M059J (cell line): ENCODE measurements around the gene PDGFRB. TPM values are rescaled to one million over a fixed set of nuclear protein-coding genes. Genes with fewer than 3 reads are reported as not detected.
"Not testable (repeated sequence)": the region's sequence is repeated elsewhere in the genome, so short reads cannot be mapped to it uniquely, and the experiment has no call there.

ENCODE experiments used
- DNase-seq: peaks from one replicate; pipeline ENCODE4 v3.0.0-alpha.2; 2012; ENCODE audit warnings: low read depth
- total RNA-seq: library from RNA; depleted of rRNA; stranded (reverse); fragments of >200 nt; shearing (Covaris generic); gene quantifications from 2 replicates; pipeline ENCODE4 v1.2.3, GENCODE V29; 2014

PDGFRB gene
- total RNA-seq, 1 experiment from 2014 or later, result 44.4 TPM

DNA sequence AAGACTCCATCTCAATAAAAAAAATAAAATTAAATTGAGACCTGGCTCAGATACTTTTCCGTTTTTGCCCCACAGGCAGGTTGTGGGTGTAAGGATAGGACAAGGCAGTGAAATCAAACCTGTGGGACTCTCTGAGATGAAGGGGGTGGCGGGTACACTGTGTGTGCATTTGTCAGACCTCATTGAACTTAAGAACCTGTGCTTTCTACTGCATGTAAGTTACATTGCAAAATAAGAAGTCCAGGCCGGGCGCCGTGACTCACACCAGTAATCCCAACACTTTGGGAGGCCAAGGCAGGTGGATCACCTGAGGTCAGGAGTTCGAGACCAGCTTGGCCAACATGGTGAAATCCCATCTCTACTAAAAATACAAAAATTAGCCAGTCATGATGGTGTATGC lies 70.9 kb downstream of the PDGFRB start:
- not testable (repeated sequence) for DNase-seq

- no peak for DNase-seq
Measured at GRCh38 chr5:150082889-150083288, 72.8 kb downstream of the PDGFRB start.

DNA sequence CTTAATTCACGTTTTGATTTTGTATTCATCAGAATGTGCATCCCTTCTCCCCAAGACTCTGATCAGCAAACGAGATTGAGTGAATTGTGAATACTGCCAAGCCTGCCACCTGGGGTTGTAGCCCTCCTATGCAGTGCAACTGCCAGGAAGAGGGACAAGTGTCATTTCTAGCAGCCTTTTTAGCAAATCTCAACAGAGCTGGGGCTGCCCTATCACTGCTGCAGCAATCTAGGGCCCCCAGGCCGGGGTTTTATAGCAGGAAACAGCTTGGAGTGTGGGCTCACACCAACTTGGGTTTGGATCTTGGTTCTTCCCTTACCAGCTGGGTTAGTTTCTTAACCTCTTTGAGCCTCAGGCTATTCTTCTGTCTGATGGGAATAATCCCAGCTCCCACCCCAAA lies 73.3 kb downstream of the PDGFRB start:
- no peak for DNase-seq

DNA sequence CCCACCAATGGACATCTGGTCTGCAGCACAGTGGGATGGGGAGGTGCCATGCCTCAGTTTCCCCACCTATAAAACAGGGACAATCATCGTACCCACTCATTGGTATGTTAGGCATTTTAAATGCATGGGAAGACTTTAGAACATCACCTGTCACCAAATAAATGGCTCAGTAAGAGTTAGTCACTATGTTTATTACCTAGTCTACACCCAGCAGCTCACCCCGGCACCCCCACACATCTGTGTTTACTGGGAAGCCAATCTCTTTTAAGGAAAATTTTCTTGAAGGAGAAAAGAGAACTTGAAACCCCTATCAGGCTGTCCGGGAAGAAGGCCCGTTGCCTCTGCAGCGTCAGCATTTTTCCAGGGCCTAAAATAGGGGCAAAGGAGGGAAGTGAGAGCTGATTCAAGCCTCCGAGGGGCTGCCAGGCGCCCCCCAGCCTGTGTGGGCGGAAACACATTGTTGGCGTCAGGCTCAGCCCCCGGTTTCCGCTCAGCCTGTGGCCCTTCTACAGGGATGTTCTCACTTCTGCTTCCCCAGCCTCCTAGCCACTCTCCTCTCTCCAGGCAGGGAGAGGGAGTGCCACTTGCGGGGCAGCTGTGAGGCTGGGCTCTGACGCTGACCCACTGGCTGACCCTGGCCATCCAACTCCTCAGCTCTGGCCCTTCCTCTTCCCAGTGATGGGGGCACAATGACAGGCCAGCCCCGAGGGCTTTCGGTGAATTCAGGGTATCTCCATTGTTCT lies 73.9 kb downstream of the PDGFRB start:
- no peak for DNase-seq

DNA sequence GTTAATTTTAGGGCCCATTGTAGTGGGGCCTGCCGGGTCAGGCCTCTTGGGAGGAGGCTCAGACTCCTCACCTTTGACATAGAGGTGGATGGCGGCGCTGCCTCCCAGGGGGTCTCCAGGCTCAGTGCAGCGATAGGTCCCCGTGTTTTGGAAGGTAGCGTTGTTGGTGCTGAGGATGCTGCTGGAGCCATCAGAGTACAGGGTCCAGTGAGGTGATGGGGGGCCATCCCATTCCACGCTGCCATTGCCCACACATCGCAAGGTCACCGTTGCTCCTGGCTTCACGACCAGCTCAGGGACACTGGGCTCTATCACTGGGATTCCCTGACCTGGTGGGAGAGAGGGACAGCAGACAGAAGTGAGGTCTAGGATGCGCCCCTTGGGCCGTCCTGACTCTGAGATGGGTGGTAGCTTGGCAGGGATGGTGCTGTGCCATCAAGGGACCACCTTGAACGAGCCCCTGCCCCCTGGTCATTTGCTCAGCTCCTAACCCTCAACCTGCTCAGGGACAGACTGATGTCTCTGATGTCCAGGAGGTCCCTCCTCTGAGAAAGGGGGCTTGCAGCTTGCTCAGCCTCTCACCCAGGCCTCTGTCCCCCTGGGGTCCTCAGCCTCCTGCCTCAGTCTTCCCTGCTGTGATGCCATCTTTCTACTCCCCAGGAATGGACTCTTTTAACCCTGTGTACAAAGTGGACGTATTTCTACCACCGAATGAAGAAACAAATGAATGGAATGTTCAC lies 74.8 kb downstream of the PDGFRB start:
- DNase-seq, result no peak

- DNase-seq, result no peak
Measured at GRCh38 chr5:150079909-150080461, 75.7 kb downstream of the PDGFRB start.

DNA sequence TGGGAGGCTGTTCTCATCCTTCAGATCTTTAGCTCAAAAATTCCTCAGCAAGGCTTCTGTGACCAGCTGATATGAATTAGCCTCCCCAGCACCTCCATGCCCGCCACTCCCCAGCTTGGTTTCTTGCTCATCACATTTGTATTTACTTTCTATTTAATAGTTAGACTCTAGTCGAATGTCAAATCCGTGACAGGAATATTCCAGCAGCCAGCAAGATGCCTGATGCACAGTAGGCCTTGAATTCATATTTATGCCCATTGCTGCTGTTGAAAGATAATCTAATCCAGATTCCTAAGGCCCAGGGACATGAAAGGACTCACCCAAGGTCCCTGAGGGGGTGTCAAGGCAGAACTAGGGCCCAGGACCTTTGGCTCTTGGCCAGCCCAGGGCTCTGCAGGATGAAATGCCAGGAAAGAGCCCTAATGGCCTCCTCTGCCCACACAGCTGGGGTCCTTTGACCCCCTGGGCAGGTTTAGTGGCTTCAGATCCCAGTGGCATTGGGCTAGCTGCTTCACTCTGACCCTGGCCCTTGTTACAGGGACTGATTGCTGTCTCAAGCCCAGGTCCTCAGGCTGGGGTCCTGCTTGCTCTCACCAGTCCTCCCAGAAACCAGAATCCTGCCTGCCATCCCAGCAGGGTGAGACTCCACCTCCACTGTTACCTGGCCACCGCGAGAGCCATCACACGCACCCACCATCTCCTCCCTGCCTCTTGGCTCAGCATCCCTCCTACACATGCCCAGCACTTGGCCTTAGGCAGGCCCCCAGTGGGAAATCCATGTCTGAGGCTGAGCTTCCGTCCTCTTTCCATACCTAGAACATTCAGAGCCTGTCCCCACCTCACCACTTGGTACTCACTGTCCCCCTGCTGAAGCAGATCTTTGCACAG lies 76.6 kb downstream of the PDGFRB start:
- no peak for DNase-seq

- no peak for DNase-seq
Measured at GRCh38 chr5:150077996-150078801, 77.4 kb downstream of the PDGFRB start.

DNA sequence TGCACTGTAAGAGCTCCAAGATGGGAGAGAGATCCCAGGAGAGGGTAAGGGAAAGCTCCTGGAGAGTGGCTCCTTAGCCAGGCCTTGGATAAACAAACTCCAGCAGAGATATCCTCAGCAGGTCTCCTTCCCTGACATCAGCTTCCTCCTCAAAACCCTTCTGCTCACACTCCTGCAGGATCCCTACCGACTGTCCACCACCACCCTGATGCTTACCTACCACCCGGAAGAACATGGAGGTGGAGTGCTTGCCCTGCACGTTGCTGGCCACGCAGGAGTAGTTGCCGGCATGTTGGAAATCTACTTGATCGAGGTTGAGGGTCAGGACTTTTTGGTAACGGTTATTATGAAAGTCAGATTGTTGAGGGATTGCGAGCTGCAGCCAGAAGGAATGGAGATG lies 78.6 kb downstream of the PDGFRB start:
- no peak for DNase-seq

DNA sequence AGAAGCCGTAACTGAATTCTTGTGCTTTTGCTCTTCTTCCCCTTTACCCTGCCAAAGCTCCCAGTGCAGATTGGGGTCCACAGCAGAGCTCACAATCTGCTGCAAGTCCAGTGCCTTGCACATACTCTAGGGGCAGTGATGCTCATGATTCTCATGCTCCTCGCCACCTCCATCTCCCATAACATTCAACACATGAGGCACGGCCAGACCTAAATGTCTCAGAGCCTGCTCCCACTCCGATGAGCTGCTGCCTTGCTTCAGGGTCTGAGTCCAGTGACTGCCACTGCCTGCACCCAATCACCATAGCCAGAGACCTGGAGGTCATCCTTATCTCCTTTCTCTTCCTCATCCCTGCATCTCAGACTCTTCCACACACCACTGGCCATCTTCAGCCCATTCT lies 79.8 kb downstream of the PDGFRB start:
- DNase-seq, result no peak

GRCh38 chr5:150075233-150075632 lies 80.4 kb downstream of the PDGFRB start:
- DNase-seq, result no peak

- no peak for DNase-seq
Measured at GRCh38 chr5:150073677-150074076, 82.0 kb downstream of the PDGFRB start.

- DNase-seq, result no peak
Measured at GRCh38 chr5:150073086-150073625, 82.5 kb downstream of the PDGFRB start.

DNA sequence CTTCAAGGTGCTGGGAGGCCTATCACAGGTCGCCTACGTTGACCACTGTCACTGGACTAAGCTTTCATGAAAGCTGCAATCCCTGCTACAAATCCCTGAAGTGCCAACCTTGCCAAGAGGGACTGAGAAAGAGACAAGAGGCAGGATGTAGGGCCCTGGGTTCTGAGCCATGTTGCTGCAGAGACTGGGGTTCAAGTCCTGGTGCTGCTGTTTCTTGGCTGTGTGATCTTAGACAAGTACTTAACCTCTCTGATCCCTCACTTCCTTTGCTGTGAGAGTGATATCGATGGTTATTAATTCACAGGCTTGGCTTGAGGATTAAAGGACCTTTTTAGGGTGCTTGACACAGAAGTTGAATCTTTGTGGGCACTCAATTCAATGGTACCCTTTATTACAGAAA lies 84.8 kb downstream of the PDGFRB start:
- DNase-seq, result no peak

GRCh38 chr5:150069672-150070627 lies 85.7 kb downstream of the PDGFRB start:
- DNase-seq, result no peak

DNA sequence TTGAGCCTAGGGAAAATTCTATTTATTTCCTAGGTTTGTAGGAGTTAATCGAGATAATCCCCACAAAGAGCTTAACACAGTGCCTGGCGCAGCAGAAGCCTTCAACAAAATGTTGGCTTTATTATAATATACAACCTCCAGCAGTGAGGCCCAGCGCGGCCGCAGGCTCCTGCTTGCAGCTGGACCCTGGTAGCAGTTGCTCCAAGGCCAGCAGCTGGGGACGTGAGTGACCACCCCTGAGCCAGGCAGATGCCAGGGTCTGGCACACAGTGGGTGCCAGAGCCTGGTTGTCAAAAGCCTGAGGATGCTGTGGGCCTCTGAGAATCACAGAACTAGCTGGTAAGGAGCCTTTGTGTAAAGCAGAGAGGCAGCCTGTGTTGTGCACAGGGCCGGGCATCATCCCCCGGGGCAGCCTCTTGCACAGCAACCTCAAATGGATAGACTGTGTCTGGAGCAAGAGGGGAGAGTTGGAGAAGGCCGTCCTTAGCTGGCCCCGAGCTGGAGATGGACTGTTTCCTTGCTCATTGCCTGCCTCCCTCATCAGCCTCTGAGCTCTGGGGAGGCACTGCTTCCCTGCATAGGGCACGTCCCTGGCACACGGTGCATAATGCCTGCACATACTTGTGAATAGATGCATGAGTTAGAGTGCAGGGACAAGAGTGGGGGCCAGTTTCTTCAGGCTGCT lies 86.5 kb downstream of the PDGFRB start:
- DNase-seq, result no peak

DNA sequence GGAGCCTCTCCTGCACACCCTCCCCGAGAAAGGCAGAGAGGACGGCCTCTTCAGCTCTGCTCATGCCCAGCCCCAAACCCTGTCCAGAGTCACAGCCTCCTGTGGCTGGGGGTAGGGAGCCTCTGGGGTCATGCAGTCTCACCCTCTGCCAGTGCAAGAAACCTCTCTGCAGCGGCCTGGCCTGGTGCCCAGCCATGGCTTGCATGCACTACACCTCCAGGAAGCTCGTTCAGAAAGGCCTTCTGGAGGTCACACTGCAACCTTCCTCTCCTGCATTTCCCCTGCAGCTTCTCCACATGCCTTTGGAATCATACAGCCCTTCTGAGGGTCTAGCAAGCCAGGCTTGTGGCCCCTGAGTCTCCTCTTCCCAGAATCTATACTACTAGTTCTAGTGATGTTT lies 87.2 kb downstream of the PDGFRB start:
- peak; percentile 75 for DNase-seq

DNA sequence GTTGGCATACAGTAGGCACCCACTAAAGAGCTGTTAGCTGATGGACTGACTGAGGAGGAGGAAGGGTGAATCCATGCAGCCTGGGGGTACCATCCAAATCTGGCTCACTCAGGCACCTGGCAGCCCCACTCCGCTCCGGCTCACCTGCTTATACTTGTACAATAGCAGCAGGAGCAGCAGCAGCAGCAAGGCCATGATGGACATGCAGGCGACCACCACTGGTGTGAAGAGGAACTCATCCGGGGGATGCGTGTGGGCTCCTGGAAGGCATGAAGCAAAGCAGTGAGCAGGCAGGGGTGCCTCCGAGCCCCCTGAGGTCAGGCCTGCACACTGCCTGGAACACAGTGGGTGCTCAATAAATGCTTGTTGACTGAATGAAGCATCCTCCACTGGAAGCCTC lies 87.6 kb downstream of the PDGFRB start:
- no peak for DNase-seq

GRCh38 chr5:150067405-150067960 lies 88.2 kb downstream of the PDGFRB start:
- no peak for DNase-seq
